HG03196 (cell line): Measurements from ENCODE around the gene CLDN4.

Experiments
- ATAC-seq: cut with Tn5 transposase; IDR thresholded peaks from one replicate; pipeline ENCODE4 v1.9.1; 2021; ENCODE audit not compliant: unreplicated experiment

Gene CLDN4

DNA sequence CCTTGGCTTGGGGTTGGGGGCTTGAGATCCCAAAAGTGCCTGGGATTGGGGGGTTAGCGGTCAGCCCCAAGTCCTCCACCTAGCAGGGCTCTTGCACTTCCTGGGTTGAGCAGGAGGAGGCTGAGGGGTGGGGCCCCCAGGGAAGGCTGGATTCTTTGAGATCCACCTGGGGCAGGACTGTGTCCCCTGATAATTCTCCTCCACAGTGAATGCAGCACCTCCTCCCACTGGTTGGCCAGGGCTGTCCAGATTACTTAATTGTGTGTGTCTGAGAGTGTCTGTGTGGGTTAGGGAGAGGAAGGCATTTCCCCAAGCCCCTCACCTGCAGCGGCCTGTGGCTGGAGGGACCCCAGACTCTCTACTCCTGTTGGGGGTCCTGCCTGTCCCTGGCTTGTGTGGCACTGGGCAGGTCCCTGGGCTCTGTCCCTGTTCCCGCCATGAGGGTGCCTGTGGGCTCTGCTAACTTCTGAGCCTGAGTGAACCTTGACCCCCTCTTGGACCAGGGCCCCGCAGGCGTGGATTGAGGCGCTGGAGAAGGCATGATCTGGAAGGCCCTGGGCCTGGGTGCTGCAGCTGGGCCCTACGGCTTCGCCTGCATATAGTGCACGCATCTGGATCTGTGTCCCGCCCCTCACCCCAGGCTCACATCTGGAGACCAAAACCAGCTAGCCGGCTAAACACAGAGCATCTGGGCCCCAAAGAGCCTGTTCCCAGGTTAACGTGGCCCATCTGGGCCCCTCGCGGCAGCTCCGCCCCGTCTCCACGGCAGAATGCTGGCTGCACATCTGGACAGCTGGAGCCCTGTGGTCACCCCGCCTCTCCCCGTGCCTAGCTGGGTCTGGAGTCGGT is 40.6 kb downstream of the CLDN4 start:
- ATAC-seq = no peak

DNA sequence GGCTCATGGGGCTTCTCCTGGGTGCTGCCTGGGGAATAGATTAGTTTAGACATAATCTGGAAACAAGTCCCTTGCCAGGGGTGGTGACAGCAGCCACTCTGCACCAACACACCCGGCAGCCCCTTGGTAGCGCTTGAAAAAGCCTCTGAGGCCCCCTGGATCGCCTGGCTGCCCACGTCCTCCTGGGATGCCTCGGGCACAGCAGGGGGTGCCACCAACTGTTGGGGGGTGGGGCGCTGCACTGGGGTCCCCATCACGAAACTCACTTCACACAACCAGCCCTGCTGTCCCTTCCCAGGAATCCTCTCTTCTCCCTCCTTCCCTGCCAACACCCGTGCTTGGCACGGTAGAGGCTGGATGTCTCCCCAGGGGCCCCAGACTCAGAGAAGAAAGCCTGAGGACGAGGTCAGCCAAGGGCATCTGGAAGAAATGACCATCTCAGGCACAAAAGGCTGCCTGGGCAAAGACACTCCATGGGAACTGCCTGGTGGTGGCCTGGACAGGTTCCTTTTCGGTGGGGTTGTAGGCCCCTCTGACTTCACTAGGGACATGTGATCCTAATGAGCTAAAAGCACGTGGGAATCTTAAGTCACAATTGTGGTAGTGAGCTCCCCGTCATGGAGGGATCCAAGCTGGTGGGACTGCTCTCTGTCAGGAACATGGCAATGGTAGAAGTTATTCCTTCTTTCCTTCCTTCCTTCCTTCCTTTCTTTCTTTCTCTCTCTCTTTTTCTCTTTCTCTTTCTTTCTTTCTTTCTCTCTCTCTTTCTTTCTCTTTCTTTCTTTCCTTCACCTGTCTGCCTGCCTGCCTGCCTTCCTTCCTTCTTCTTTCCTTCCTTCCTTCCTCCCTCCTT is 41.5 kb downstream of the CLDN4 start:
- no peak for ATAC-seq

DNA sequence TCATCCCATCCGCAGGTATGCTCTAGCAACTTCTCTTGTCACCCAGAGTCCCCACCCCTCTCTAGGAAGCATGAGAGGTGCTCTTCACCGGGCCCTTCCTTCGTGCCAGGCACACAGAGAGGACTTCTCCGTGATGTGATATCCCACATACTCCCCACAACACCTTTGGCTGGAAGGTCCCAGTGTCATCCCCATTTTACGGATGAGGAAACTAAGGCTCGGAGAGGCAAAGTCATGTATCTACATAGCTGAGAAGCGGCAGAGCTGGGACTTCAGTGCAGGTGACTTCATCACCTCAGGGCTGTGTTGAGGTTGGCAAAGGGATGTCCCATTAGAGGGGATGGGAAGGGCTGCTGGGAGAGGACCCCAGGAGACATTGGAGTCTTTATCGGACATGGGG is 45.6 kb downstream of the CLDN4 start:
- ATAC-seq = no peak

DNA sequence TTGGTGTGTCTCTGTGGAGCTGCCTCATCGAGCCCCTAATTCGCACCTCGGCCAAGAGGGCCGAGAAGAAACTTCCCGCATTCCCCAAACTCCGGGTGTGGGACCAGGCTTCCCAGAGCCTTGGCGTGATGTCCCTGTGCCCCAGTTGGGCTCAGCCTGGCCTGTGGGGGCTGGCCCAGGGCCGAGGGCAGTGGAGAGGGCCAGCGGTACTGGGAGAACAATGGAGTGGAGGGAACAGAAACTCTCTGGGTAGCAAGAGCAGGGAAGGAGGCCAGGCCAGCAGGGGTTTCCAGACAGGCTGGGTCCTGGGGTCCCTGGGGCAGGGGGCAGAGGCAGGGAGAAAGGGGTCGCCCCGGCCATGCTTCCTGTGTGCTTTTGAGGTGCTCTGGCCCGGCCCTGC is 46.2 kb downstream of the CLDN4 start:
- ATAC-seq = no peak

DNA sequence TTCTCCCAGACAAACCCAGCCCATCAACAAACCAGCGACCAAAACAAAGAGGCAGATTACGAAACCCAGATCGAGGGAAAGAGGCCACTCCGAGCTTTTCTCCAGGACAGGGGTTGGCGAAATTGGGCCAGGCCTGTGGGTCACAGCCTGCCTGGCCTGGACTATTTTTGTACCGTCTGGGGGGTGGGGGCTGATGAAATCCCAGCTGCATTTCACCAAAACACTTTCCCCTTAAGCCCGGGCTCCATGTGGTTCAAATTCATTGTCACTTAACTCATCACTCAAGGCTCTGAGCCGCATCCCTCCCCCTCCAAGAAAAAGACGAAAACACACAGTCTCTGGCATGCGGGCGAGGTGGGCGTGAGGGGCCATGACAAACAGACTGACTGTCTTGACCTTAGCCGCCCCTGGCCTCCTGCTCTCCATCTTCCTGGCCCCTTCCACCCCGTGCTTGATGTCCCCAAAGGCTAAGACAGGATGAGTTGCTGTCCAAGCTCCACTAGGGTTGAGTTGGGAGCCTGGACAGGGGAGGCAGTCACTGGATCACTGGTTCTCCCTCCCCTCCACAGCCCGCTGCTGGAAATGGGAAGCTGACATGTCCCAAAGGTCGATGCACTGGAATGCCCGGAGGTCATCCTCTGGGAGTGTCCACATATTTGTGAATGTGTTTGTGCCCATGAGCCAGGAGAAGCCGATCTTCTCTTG is 49.3 kb downstream of the CLDN4 start:
- no peak for ATAC-seq

DNA sequence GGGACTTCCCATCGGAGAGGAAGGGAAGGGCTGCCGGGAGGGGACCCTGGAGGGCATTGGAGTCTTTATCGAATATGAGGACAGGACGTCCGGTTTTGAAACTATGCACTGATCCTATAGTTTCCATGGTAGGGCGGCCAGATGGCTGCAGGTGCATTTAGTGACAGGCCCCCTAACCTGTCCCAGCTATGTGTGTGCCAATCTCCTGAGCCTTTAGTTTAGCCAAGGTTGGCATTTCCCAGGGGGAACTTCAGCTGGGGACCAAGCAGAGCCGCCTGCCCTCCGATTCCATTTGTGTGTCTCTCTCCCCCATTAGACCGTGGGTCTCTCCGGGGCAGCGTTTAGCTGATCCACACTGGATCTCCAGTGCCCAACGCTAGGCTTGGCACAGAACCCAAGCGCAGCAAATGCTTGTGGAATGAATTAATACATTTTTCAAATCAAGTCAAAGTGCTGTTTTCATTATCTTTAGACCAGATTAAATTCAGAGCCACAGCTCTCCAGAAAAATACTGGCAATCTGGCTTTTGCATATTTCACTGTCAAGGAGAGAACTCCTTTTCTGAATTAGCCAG is 50.0 kb downstream of the CLDN4 start:
- ATAC-seq = no peak

DNA sequence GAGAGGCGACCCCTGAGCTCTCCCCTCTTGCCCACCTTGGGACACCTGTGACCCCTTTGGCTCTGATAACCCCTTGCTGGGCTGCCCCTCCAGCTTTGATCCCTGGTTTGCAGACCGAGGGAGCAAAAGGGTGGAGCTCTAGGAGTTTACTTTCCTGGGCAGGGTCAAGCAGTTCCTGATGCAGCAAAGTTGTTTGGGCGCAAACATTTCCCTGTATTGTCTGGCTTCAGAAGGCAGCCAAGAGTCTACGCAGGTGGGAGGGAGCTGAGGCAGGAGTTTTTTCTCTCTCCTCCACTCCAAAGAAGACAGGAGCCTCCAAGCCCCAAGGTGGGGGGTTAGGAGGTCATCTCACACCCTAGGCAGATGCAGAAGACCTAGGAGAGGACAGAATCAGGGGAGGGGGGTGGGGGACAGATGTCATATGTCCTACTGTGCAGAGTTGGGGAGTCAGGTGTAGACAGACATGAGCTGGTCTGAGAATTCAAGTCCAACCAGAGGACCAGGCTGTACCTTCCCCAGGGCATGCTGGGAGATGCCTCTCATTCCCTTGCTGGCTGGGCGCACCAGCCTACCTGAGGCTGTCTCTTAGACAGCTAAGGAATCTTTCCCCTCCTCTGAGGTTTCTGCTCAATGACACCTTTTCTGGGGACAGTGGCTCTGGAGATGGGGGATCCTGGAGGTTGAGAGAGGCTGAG is 50.7 kb downstream of the CLDN4 start:
- ATAC-seq = no peak

DNA sequence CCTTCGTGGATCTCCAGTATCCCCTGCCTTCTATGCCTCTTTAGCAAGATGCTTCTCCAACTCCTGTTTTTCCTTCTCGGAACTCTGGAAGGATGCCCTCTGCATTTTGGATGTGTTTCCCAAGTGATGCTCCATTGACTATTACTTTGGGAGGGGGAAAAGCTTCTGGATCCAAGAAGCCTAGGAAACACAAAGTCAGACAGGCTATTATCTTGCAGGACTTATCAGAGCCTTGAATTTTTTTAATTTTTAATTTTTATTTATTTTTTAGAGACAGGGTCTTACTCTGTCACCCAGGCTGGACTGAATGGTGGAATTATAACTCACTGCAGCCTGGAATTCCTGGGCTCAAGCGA is 51.2 kb downstream of the CLDN4 start:
- no peak for ATAC-seq
